Middle frontal gyrus (tissue), 1 donor: ENCODE measurements around the gene RNF223.
"Not testable (repeated sequence)": the region's sequence is repeated elsewhere in the genome, so short reads cannot be mapped to it uniquely, and the experiment has no call there.

ENCODE experiments used
- DNase-seq: peaks from one replicate; pipeline ENCODE4 v3.0.0-alpha.2; 2015; ENCODE audit warnings: low spot score; ENCODE audit errors: extremely low spot score

Gene RNF223

GRCh38 chr1:1109743-1110142 is 35.6 kb upstream of the RNF223 start:
- DNase-seq = no peak

DNA sequence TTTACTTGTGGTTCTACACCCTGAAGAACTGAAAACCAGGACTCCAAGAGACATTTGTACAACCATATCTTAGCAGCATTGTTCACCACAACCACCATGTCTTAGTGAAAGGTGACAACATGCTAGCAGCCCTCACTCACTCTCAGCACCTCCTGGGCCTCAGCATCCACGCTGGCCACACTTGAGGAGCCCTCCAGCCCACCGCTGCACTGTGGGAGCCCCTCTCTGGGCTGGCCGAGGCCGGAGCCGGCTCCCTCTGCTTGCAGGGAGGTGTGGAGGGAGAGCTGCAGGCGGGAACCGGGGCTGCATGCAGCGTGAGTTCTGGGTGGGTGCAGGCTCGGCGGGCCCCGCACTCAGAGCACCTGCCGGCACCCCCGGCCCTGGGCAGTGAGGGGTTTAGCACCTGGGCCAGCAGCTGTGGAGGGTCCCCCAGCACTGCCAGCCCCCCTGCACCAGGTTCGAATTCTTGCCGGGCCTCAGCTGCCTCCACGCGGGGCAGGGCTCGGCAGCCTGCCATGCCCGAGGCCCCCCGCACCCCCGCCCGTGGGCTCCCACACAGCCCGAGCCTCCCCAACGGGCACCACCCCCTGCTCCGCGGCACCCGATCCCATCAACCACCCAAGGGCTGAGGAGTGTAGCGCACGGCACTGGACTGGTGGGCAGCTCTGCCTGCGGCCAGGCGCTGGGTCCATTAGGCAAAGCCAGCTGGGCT is 32.6 kb upstream of the RNF223 start:
- DNase-seq = no peak

DNA sequence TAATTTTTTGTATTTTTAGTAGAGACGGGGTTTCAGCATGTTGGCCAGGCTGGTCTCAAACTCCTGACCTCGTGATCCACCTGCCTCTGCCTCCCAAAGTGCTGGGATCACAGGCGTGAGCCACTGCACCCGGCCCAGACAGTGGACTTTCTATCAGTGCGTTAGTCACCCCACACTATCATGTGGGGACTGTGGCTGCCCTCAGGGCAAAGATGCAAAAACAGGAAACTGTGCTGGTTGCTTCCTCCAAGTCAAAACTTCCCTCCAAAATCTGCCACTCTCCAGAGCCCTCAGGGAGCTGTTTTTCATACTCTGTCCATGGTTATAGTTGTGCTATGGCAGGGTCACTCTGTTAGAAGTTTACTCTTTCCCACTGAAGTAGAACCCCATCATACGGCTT is 30.0 kb upstream of the RNF223 start:
- not testable (repeated sequence) for DNase-seq

- no peak for DNase-seq
Measured at GRCh38 chr1:1101503-1101902, 27.4 kb upstream of the RNF223 start.

DNA sequence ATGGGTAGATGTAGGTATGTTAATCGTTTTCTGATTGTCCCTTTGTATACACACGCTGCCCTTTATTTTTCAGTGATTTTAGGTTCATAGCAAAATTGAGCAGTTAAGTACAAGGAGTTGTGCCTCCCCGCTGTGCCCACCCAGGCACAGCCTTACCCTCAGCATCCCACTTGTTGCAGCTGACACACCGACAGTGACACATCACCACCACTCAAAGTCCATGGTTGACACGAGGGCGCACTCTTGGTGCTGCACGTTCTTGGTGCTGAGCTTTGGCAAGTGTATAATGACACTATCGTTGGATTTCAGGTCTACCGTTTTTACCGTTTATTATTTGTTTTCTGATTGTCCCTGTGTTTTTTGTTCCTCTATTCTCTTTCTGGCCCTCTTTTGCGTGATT is 26.2 kb upstream of the RNF223 start:
- DNase-seq = no peak

- no peak for DNase-seq
Measured at GRCh38 chr1:1099506-1100183, 25.5 kb upstream of the RNF223 start.

DNA sequence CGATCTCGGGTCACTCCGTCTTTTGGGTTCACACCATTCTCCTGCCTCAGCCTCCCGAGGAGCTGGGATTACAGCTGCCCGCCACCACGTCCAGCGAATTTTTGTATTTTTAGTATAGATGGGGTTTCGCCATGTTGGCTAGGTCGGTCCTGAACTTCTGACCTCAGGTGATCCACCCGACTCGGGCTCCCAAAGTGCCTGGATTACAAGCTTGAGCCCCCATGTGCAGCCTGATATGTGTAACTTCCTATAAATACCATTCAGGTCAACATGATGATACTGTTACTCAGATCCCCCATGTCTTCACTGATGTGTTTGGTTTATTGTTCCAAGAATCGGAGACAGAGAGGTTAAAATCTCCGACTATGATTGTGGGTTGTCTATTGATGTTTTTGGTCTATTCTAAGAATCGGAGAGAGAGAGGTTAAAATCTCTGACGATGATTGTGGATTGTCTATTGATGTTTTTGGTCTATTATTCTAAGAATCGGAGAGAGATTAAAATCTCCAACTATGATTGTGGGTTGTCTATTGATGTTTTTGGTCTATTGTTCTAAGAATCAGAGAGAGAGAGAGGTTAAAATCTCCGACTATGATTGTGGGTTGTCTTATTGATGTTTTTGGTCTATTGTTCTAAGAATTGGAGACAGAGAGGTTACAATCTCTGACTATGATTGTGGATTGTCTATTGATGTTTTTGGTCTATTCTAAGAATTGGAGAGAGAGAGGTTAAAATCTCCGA is 24.7 kb upstream of the RNF223 start:
- DNase-seq = no peak

GRCh38 chr1:1096136-1096535 is 22.0 kb upstream of the RNF223 start:
- DNase-seq = not testable (repeated sequence)

DNA sequence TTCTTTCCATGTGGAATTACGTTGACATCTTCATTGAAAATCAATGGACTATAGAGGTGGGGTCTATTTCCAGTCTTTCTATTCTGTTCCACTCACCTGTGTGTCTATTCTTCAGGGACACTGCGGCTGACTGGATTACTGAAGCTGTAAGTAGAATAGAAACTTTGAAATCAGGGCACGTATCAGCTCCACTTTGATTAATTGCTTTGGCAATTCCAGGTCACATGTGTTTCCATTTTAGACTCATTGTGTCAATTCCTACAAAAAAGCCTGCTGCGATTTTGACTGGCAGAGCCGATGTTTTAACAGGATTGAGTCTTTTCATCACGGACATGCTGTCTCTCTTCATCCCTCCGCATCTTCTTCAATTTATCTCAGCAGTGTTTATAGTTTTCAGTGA is 20.9 kb upstream of the RNF223 start:
- DNase-seq = no peak

DNA sequence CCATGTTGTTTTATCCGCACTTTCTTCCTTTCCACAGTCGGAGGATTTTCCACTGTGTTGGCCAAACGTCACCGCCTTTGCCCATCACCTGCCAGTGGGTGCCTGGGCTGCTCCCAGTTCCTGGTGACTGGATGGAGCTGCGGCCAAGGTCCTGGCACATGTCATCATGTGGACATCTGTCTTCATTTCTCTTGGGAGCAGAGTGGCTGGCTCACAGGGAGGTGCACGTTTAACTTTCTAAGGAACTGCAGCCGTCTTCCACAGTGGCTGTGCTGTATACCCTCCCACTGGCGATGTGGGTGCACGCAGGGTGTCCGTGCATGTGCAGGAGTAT is 19.5 kb upstream of the RNF223 start:
- DNase-seq = no peak

GRCh38 chr1:1092894-1093609 is 18.9 kb upstream of the RNF223 start:
- DNase-seq = no peak

DNA sequence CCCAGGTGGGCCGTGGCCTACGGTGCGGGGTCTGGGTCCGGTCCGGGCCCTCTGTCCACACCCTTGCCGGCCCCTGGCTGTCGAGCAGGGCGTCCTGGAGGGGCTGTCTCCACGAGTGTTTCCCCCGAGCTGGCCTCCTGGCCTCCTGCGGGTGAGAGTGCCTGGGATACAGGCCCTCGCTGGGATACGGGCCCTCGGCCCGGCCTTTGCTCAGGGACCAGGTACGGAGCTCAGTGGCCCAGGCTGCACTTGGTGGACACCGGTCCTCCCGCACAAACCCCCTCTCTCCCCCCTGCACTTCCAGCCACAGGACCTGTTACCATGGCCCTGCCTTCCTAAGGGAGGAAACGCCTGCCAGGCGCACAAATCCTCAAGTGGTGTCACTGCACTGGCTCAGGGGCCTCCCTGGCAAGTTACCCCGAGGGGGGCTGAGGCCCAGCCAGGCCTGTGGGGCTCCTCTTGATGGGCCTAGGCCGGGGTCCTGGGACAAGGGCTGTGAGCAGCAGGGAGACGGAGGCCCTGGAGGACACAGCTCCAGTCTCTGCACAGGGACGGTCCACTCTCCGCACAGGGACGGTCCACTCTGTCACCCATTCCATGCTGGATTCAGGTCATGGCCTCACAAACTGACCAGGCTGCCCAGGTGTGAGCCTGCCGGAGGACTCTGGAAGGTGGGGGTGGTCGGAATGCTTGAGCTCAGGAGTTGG is 18.2 kb upstream of the RNF223 start:
- no peak for DNase-seq

DNA sequence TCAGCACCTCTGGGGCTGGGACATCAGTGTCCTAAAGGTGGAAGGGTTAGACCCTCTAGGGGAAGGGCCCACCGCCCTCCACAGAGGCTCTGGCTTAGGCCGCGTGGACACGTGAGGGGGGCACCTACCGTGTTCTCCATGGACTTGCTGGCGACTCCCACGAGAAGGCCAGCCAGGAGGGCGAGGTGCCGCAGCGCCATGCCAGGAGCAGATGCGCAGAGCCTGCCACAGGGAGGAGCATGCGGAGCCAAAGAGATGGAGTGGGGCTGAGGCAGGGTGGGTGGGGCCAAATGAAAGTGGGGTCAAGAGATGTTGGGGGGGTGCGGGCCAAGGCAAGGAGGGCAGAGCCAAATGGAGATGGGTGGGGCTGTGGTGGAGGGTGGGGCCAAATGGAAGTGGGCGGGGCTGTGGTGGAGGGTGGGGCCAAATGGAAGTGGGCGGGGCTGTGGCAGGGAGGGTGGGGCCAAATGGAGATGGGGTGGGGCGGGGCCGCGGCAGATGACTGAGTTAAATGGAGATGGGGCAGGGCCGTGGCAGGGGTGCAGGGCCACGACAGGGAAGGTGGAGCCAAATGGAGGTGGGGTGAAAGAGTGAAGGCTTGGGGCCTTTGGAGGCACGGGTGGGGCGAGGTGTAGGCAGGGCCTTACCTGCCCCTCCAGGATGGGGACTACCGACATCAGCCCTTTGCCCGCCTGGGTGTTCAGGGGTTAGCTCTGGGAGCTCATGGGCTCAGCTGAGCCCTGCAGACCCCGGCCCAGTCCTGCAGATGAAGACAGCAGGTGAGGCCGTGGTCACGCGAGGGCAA is 17.4 kb upstream of the RNF223 start:
- no peak for DNase-seq

GRCh38 chr1:1090424-1091343 is 16.6 kb upstream of the RNF223 start:
- DNase-seq = no peak

DNA sequence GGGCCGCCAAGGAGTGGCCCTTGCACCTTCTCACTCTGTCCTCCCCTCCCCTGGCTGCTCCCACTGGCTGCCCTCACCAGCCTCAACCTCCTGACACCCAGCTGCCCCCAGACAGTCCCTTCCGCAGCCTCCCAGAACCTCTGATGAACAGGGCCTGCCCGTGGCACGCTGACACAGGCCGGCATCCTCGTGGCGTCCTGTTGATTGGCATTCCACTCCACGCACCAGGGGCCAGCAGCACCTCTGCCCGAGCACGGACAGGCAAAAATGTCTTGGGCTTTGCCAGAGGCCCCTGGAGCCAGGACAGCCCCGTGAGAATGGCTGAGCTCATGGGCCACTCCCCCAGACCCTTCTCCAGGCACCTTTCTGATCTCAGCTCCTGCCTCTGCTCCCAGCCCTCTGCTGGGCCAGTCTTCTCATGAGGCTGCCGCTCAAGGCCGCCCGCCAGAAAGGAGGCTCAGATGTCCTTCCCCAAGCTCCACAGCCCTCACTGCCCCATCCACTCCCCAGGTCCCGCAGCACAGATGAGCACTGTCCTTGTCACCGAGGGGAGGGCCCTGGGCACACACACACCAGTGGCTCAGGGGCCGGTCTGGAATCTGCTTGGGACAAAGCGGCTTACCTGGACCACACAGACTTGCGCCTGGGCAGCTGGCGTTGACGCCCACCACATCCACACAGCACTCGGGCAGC is 15.8 kb upstream of the RNF223 start:
- no peak for DNase-seq

GRCh38 chr1:1088801-1089680 is 14.9 kb upstream of the RNF223 start:
- DNase-seq = no peak

DNA sequence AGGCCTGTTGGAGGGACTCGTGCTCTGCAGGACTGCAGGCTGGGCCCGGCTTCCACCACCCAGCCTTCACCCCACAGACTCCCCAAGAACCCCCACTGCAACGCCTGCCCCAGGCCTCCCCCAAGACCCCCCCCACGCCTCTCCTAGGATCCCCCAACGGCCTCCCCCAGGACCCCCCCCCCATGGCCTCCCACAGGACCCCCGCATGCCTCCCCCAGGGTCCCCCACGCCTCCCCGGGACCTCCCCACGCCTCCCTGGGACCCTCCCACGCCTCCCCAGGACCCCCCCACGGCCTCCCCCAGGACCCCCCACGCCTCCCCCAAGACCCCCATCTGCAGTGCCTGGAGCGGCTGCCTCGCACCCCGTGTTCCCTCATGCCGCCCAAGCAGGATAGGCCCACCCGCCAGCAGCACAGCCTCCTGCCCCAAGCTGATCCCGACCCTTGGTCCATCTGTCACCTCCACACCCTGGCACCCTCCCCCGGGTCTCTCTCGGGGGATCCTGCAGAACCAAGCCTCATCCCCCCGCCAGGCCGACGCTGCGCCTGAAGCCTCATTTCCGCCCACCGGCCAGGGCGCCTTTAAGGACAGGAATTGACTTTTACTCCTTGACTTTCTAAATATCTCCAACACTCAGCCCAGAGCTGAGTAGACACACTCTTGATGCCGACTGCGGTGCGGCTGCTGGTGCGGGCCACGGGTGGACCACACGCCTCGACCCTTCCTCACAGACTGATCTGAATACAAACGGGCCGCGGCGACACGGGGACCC is 14.1 kb upstream of the RNF223 start:
- no peak for DNase-seq
